GM12892 (cell line): ENCODE measurements around the gene PM20D1.

ENCODE experiments used
- POLR2A ChIP-seq: IDR thresholded peaks from 2 replicates; pipeline ENCODE4 v1.6.1; 2011; ENCODE audit warnings: low read depth, low read length, control low read depth
- POLR2AphosphoS5 ChIP-seq: IDR thresholded peaks from 2 replicates; pipeline ENCODE4 v1.6.1; 2011; ENCODE audit warnings: low read depth, low read length, control low read depth
- TAF1 ChIP-seq: IDR thresholded peaks from 2 replicates; pipeline ENCODE4 v1.6.1; 2011; ENCODE audit warnings: low read depth, mild to moderate bottlenecking, control low read depth, low read length, borderline replicate concordance

DNA sequence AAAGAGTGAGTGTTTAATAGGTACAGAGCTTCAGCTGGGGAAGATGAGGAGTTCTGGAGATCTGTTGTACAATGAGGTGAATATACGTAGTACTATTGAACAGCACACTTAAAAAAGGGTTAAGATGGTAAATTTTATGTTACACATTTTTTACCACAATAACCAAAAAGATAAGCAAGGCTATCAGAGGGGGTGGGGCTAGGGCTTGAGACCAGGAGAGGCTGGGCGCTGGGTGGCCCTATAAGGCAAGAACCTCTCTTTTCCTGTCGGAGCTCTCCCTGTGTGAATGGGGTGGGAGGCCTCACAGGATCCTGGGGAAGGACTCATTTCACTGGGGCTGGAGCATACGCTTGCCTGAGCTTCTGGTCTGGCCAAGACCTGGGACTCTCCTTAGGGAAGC lies 45.9 kb downstream of the PM20D1 start:
- TF ChIP-seq POLR2AphosphoS5, result no peak
- TF ChIP-seq TAF1, result no peak
- no peak for TF ChIP-seq POLR2A
